Right lobe of liver (tissue), 6 donors: ENCODE data around the gene KRT28. TPM values are rescaled to one million over a fixed set of nuclear protein-coding genes. Genes with fewer than 3 reads are reported as not detected.

ENCODE experiments used
- ATAC-seq, 4 donors: fragments of 200-7000 bp; cut with Tn5 transposase; one replicate each; pipeline ENCODE4 v1.9.1; 2020; ENCODE audit warnings: mild to moderate bottlenecking in 4 of 4, moderate library complexity in 4 of 4
- DNase-seq, 3 donors: peaks; one replicate each; pipeline ENCODE4 v3.0.0-alpha.2; 2020
- H3K27ac ChIP-seq, 3 donors: fragments of 200-600 bp; one replicate each; pipeline ENCODE4 v1.8.0; 2022
- H3K27me3 ChIP-seq, 2 donors: fragments of 200-600 bp; one replicate each; pipeline ENCODE4 v1.8.0; 2022
- H3K36me3 ChIP-seq, 4 donors: fragments of 200-600 bp; sonication (generic) in 1 of 4; one replicate each; pipeline versions ENCODE4 v1.5.1 to v1.8.0; 2017 to 2022; ENCODE audit warnings: control low read depth in 1 of 4
- H3K4me1 ChIP-seq, 4 donors: fragments of 200-600 bp; sonication (generic) in 1 of 4; one replicate each; pipeline versions ENCODE4 v1.5.1 to v1.8.0; 2017 to 2022; ENCODE audit warnings: control low read depth in 1 of 4
- H3K4me3 ChIP-seq, 3 donors: fragments of 200-600 bp; one replicate each; pipeline ENCODE4 v1.8.0; 2022
- H3K9me3 ChIP-seq, 4 donors: fragments of 200-600 bp; sonication (generic) in 1 of 4; one replicate each; pipeline versions ENCODE4 v1.5.1 to v1.8.0; 2017 to 2022; ENCODE audit warnings: control low read depth in 1 of 4
- POLR2A ChIP-seq: fragments of 450-650 bp; IDR thresholded peaks from one replicate; pipeline ENCODE4 v1.6.1; 2017; ENCODE audit warnings: antibody characterized with exemption, mild to moderate bottlenecking
- WGBS: methylation state at CpG from one replicate; pipeline ENCODE4 v1.1.6; 2018; ENCODE audit warnings: low coverage, low lambda C conversion rate; ENCODE audit not compliant: insufficient coverage; ENCODE audit errors: missing lambda C conversion rate; 5-methylcytosine and 5-hydroxymethylcytosine counted together
- intact Hi-C, 2 donors: fragments of 100-400 bp; cut with DNase I; formaldehyde crosslinking; loops; one replicate each; pipeline versions ENCODE4 v1.11.2 to v1.14.1; 2022
- total RNA-seq, 6 experiments: library from RNA; depleted of rRNA in 2 of 6; stranded (reverse); fragments of >200 nt in 2 of 6; fragmentation: NEBNext Ultra II Directional in 3 of 6; extraction: Animal tissue kit (Norgen Biotek cat#: 25700) in 3 of 6; gene quantifications; one replicate each; pipeline versions ENCODE4 v1.1.0 to v1.2.4, GENCODE V29; 2016 to 2023
- TF ChIP-seq, protein P1 (sequence below), 4 donors: fragments of 200-600 bp in 3 of 4; fragments of 450-650 bp in 1 of 4; IDR thresholded peaks; one replicate each; pipeline versions ENCODE4 v1.5.1 to v1.8.0; 2016 to 2022; ENCODE audit warnings: antibody characterized with exemption in 4 of 4, mild to moderate bottlenecking in 2 of 4
- donor health status: DM: no; HTN: yes; CAD: no.
- donor health status: DM: no; HTN: no; CAD: no.
- donor health status: DM: no; HTN: no; CAD: no.
- donor health status: DM: no; HTN: yes; CAD: no.
- donor health status: DM: no; HTN: yes; CAD: no.

Gene KRT28
- total RNA-seq, 6 experiments from 2014 or later, result not detected

DNA sequence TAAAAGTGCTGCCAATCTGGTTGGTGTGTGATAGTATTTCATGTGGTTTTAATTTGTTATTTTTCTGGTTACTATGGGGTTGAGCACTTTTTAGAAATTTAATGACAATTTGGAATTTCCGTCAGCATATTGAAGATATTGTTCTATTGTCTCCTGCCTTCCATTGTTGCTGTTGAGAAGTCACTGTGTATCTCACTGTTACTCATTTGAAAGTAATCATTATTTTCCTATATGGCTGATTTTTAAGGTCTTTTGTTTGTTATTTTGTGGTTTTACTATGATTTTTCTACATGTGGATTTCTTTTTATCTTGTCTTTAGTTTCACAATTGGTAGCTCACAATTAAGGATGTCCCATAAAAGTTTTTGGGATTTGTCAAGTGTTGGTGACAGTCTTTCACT, 36.0 kb downstream of the KRT28 start:
- Histone ChIP-seq H3K4me1 (no peaks in the 10 kb centered on the region), H3K27ac (no peak overlapping the region), H3K4me3 (no peak overlapping the region), H3K36me3 (no peaks in the 10 kb centered on the region), H3K27me3 (no peaks in the 10 kb centered on the region), H3K9me3 (peaks cover 0 to 13% (median 1%) of the 10 kb centered on the region in 4 donors)
- no peak for ATAC-seq
- TF ChIP-seq, protein P1, sequence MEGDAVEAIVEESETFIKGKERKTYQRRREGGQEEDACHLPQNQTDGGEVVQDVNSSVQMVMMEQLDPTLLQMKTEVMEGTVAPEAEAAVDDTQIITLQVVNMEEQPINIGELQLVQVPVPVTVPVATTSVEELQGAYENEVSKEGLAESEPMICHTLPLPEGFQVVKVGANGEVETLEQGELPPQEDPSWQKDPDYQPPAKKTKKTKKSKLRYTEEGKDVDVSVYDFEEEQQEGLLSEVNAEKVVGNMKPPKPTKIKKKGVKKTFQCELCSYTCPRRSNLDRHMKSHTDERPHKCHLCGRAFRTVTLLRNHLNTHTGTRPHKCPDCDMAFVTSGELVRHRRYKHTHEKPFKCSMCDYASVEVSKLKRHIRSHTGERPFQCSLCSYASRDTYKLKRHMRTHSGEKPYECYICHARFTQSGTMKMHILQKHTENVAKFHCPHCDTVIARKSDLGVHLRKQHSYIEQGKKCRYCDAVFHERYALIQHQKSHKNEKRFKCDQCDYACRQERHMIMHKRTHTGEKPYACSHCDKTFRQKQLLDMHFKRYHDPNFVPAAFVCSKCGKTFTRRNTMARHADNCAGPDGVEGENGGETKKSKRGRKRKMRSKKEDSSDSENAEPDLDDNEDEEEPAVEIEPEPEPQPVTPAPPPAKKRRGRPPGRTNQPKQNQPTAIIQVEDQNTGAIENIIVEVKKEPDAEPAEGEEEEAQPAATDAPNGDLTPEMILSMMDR (IDR thresholded peaks at IDR 0.05), result no peak
- no peak for TF ChIP-seq POLR2A
- WGBS, result 43% methylated on average over 1 of the region's 1 CpG
- intact Hi-C loops, result no loop called here
- DNase-seq, result no peak

DNA sequence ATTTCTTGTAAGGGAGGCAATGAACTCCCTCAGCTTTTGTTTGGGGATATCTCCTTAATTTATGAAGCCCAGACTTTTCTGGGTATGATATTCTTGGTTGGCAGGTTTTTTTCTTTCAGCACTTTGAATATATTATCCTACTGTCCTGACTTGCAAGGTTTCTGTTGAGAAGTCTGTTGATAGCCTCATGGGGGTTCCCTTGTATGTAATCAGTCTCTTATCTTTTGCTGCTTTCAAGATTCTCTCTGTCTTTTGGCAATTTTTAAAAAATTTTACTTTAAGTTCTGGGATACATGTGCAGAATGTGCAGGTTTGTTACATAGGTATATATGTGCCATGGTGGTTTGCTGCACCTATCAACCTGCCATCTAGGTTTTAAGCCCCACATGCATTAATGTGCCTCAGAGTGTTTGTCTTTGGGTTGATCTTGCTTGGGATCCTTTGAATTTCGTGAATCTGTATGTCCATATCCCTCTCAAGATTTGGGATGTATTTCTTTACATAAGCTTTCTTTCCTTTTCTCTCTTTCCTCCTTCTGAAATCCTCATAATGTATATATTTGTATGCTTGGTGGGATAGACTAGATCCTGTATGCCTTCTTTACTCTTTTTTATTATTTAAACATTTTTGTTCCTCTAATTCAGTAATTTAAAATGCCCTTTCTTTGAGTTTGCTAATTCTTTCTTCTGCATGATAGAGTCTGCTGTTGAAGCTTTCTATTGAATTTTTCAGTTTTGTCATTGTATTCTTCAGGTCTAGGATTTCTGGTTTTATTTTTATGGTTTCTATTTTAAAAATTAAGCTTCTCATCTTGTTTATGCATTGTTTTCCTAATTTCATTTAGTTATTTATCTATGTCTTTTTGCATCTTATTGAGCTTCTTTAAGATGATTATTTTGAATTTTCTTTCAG, 39.4 kb downstream of the KRT28 start:
- ATAC-seq (no peak), DNase-seq (no peak)
- TF ChIP-seq POLR2A, result no peak
- TF ChIP-seq, protein P1 (IDR thresholded peaks at IDR 0.05), result no peak
- Histone ChIP-seq H3K9me3 (peaks cover 0 to 13% (median 1%) of the 10 kb centered on the region in 4 donors), H3K27me3 (no peaks in the 10 kb centered on the region), H3K27ac (no peak overlapping the region), H3K4me3 (no peak overlapping the region), H3K36me3 (no peaks in the 10 kb centered on the region), H3K4me1 (no peaks in the 10 kb centered on the region)
- intact Hi-C loops, result no loop called here
- WGBS, result 5% methylated on average over 1 of the region's 1 CpG

DNA sequence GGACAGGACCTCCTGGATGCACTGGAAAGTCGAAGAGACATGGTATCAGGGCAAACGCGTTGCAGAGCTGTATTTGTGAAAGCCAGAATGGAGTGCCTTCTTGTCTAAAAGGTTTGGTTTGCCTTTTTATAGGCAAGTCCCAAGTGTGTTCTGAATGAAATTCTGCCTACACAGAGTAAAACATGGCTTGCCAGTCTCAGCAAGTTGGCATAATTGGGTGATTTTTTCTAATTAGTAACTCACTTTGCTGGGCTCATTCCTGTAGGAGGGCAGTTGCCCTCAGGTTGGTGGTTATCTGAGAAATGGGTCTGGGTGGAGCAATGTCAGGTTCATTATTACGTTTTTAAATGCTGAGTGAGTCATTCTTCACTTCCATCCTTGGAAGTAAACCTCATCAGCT, 44.5 kb downstream of the KRT28 start, which contains the start of gene KRT25:
Gene KRT25 (minus strand): TSS at position 101 of the 400 bp plus-strand sequence. CDS start 60 bp downstream, at position 41.
- no peaks in the 10 kb centered on the region for H3K4me1 ChIP-seq
- no peak for DNase-seq
- no peak for ATAC-seq
- H3K4me3 ChIP-seq, result no peak within 1 kb of the TSS
- 29% methylated on average over 2 of the region's 4 CpGs for WGBS
- TF ChIP-seq POLR2A, result no peak
- TF ChIP-seq, protein P1 (IDR thresholded peaks at IDR 0.05), result no peak
- intact Hi-C loops, result no loop called here
- no peaks in the 10 kb centered on the region for H3K27me3 ChIP-seq
- H3K9me3 ChIP-seq, result peaks cover 0 to 4% (median 1%) of the 10 kb centered on the region in 4 donors
- no peak within 1 kb of the TSS for H3K27ac ChIP-seq
- no peaks in the 10 kb centered on the region for H3K36me3 ChIP-seq

DNA sequence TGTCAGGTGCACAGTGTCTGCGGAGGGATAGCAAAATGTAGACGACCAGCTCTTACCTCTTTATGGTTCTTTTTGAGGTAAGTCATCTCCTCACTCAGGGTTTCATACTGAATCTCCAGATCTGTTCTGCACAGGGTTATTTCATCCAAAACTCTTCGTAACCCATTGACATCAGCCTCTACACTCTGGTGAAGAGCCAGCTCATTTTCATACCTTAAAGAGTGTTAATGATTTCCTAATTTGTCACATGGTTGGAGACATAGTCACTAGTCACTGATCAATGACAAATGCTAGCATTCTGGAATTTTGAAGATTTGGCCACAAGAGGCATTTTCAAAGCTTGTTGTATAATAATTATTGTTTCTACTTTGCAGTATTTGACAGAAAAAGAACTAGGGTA, 46.0 kb downstream of the KRT28 start:
- Histone ChIP-seq H3K9me3 (no peaks in the 10 kb centered on the region), H3K36me3 (no peaks in the 10 kb centered on the region), H3K27ac (no peak overlapping the region), H3K27me3 (no peaks in the 10 kb centered on the region), H3K4me1 (no peaks in the 10 kb centered on the region), H3K4me3 (no peak overlapping the region)
- WGBS, result 84% methylated on average over 3 of the region's 3 CpGs
- no peak for ATAC-seq
- no peak for DNase-seq
- intact Hi-C loops, result no loop called here
- no peak for TF ChIP-seq POLR2A
- TF ChIP-seq, protein P1 (IDR thresholded peaks at IDR 0.05), result no peak
